ENCODE results near the gene TIMM23B.
"Not testable (repeated sequence)": the region's sequence is repeated elsewhere in the genome, so short reads cannot be mapped to it uniquely, and the experiment has no call there.

The TIMM23B gene, protein sequence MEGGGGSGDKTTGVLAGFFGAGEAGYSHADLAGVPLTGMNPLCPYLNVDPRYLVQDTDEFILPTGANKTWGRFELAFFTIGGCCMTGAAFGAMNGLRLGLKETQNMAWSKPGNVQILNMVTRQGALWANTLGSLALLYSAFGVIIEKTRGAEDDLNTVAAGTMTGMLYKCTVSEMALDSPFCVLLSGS

DNA sequence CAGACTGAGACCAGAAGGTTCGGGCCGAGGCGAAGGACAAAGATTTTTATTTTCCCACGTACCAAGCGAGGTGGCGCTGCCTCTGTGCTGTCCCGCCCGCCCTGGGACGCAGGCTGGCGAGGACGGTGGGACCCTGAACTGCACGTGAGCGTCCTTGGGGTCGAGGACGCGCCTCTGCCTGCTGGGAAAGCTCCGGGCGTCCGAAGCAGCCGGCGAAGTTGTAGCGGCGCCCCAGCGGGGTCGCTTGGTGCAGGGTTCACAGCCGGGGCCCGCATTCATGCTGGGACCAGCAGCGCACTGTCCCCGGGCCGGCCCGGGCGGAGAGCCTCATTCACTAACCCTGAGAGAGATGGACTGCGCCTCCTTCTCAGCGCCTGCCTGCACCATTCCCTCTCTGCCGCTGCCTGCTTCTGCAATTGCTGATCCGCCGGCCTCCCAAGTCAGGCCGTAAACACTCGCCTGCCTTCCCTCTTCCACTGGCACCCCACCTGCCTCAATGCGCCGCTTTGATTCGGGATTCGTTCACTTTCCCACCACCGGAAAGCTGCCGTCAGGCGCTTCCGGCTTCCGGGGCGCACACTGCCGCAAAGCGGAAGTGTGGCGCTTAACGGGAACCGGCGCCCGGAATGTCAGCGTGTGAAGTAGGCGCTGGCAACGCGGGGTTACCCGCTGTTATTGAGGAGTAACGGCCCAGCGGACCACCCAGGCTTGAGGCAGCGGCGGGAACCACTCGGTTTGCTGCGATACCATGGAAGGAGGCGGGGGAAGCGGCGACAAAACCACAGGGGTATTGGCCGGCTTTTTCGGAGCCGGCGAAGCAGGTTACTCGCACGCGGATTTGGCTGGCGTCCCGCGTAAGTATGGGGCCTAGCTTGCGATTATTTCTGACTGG, at the start of gene TIMM23B, which contains the start of gene PARG:
TIMM23B (plus strand) TSS at position 607 of the 892 bp plus-strand sequence; CDS start at position 749, 142 bp downstream.
PARG (minus strand) TSS at position 581 of the 892 bp plus-strand sequence; CDS start at position 279, 302 bp downstream.
- peak; percentile 50 to 75 for DNase-seq (ENCODE audit: low read depth in 1 of 2, low spot score in 1 of 2)

- not testable (repeated sequence) for DNase-seq (ENCODE audit: low read depth in 1 of 2, low spot score in 1 of 2)
Measured at GRCh38 chr10:49899999-49900398, 41.9 kb upstream of the TIMM23B start.

GRCh38 chr10:49900406-49900805, 41.4 kb upstream of the TIMM23B start:
- DNase-seq (ENCODE audit: low read depth in 1 of 2, low spot score in 1 of 2): not testable (repeated sequence)

DNA sequence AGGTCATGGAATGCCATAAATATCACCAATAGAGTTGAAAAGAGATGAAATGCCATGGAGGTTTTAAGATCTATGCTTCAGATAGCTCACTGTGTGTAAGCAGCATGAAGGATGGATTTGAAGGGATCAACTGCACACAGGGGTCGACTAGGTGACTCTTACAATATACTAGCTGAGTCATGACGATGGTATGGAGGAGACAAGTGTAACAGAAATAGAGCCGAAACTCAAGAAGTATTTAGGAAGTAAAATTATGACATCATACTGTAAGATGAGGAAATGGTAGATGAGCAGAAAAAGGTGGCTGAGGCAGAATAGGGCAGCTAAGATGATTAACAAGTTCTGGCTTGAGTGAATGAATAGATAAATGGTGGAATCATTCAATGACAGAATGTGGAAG, 38.0 kb upstream of the TIMM23B start:
- DNase-seq (ENCODE audit: low read depth in 1 of 2, low spot score in 1 of 2): not testable (repeated sequence)

DNA sequence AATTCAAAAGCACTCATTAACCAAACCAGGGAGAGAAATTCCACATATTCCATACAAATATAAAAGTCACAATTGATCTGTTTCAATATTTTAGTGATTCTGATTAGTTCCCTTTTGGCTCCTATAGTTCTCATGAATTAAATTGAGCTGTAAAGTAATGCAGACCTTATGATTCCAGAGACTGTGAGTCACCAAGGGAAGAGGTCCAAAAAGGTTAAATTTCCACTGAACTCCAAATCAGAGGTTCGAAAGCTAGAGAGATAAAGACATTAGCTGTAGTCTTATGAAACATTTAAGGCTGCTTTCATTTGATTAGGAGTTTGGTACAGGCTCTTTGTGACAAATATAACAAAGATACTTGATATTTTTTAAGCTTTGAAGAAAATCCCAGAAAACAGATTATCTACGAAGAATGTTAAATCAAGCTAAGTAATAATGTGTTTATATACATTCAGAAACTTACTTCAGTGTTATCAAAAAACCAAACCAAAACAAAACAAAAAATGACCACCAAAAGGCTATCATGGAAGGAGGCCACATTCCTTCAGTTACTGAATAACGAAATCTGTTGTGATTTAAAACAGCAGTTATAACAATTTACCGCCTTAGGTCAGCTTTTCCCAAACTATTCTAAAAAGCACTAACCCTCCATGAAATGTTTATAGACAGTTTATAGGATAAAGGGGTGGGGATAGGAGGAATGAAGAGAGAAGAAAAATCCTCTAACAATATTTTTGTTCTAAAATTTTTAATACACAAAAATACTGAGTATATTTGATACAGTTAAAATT, 33.4 kb upstream of the TIMM23B start:
- DNase-seq (ENCODE audit: low read depth in 1 of 2, low spot score in 1 of 2): not testable (repeated sequence)

- not testable (repeated sequence) for DNase-seq (ENCODE audit: low read depth in 1 of 2, low spot score in 1 of 2)
Measured at GRCh38 chr10:49910295-49910694, 31.6 kb upstream of the TIMM23B start.

DNA sequence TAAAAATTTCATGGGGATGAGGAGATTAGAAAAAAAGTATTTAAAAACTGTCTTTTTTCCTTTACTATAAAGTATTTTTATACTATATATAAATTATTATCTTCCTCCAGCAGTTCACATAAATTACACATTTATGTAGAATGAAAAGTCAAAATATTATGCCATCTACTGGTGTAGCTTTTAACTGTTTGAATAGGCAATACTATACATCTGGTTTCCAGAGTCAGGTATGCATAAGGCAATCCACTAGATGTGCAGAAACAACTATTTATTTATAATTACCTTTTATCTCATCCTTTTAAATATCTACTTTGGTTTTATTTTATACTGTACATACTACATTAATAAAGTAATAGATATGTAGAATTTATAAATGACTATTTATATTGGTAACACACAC, 25.4 kb upstream of the TIMM23B start:
- DNase-seq (ENCODE audit: low read depth in 1 of 2, low spot score in 1 of 2): not testable (repeated sequence)

DNA sequence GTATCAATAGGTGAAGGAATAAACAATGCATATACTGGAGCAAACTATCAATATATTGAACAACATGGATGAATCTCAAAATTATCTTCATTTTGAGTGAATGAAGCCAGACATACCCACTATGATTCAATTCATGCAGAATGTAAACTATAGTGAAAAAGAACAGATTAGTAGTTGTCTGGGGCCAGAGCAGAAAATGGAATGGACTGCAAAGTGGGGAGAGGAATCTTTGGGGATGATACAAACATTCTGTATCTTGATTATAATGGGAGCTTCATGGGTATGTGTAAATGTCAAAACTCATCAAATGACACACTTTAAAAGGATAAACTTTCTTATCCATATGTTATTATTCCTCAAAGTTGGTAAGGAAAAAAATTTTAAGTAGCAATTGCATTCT, 23.9 kb upstream of the TIMM23B start:
- DNase-seq (ENCODE audit: low read depth in 1 of 2, low spot score in 1 of 2): not testable (repeated sequence)

- DNase-seq (ENCODE audit: low read depth in 1 of 2, low spot score in 1 of 2): not testable (repeated sequence)
Measured at GRCh38 chr10:49922041-49922440, 19.8 kb upstream of the TIMM23B start.

GRCh38 chr10:49923572-49923971, 18.3 kb upstream of the TIMM23B start:
- DNase-seq (ENCODE audit: low read depth in 1 of 2, low spot score in 1 of 2): not testable (repeated sequence)

DNA sequence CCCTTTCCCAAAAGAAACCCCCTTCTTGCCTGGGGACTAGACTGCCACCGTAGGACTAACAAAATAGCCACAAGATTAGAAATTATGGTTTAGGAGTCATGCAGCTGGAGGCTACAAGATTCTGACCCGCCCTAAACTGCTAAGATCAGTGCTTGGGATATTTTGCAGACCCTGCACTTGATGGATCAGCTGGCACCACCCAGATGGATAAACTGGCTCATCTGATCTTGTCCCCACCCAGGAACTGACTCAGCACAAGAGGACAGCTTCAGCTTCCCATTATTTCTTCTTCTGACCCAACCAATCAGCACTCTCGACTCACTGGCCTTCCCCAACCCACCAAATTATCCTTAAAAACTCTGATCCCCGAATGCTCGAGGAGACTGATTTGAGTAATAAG, 10.6 kb upstream of the TIMM23B start:
- DNase-seq (ENCODE audit: low read depth in 1 of 2, low spot score in 1 of 2): not testable (repeated sequence)

GRCh38 chr10:49931959-49932728, 9.7 kb upstream of the TIMM23B start:
- DNase-seq (ENCODE audit: low read depth in 1 of 2, low spot score in 1 of 2): not testable (repeated sequence)

DNA sequence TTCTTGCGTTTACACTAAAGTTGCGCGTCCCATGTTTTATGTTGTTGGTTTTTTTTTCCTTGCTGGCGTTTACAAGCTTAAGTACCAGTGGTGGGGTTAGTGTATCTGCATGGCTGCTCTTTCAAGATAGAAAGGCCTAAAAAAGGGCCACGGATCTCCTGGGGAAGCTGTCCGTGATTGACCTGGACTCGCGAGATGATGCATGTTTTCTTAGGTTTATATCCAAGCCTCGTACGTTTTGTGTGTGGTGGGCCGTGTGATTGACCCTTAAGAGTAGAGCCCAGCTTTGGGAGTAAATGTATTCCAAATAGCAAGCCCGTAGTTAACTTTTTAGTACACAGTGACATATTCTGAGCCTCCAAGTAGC, 469 bp downstream of the TIMM23B start:
- not testable (repeated sequence) for DNase-seq (ENCODE audit: low read depth in 1 of 2, low spot score in 1 of 2)

- DNase-seq (ENCODE audit: low read depth in 1 of 2, low spot score in 1 of 2): not testable (repeated sequence)
Measured at GRCh38 chr10:49943607-49944006, 1.8 kb downstream of the TIMM23B start.

- not testable (repeated sequence) for DNase-seq (ENCODE audit: low read depth in 1 of 2, low spot score in 1 of 2)
Measured at GRCh38 chr10:49948142-49948541, 6.3 kb downstream of the TIMM23B start.

GRCh38 chr10:49948737-49949136, 6.9 kb downstream of the TIMM23B start:
- DNase-seq (ENCODE audit: low read depth in 1 of 2, low spot score in 1 of 2): not testable (repeated sequence)

- DNase-seq (ENCODE audit: low read depth in 1 of 2, low spot score in 1 of 2): not testable (repeated sequence)
Measured at GRCh38 chr10:49952006-49952405, 10.2 kb downstream of the TIMM23B start.

GRCh38 chr10:49953122-49953521, 11.3 kb downstream of the TIMM23B start:
- not testable (repeated sequence) for DNase-seq (ENCODE audit: low read depth in 1 of 2, low spot score in 1 of 2)

GRCh38 chr10:49970331-49970857, 28.5 kb downstream of the TIMM23B start:
- DNase-seq (ENCODE audit: low read depth in 1 of 2, low spot score in 1 of 2): not testable (repeated sequence)

GRCh38 chr10:49971466-49971865, 29.6 kb downstream of the TIMM23B start:
- DNase-seq (ENCODE audit: low read depth in 1 of 2, low spot score in 1 of 2): not testable (repeated sequence)

All from activated T-helper 1 cell treated with anti-CD3 and anti-CD28 coated beads, Interleukin-2, amount 50 U/mL, for 16 hours (primary cell).